Activated CD4-positive, alpha-beta T cell treated with anti-CD3 and anti-CD28 coated beads for 36 hours (primary cell): ENCODE results near the gene ATG2B. TPM values are rescaled to one million over a fixed set of nuclear protein-coding genes. Genes with fewer than 3 reads are reported as not detected.
"Not testable (repeated sequence)": the region's sequence is repeated elsewhere in the genome, so short reads cannot be mapped to it uniquely, and the experiment has no call there.

ENCODE experiments used
- ATAC-seq: fragments of 200-7000 bp; cut with Tn5 transposase; one replicate; pipeline ENCODE4 v1.10.0; 2021; ENCODE audit warnings: mild to moderate bottlenecking, moderate library complexity
- CTCF ChIA-PET: fragments of 350-600 bp; sonication (Branson Sonifier 250); formaldehyde crosslinking; loops from one replicate; lab custom pipeline; 2021; ENCODE audit warnings: antibody characterized with exemption; lab: Charles Lee
- POLR2A ChIA-PET: fragments of 350-600 bp; sonication (Branson Sonifier 250); formaldehyde crosslinking; loops from one replicate; lab custom pipeline; 2021; ENCODE audit warnings: antibody characterized with exemption, inconsistent platforms; lab: Charles Lee
- DNase-seq: peaks from one replicate; pipeline ENCODE4 v3.0.0-alpha.2; 2020
- H3K27ac Mint-ChIP-seq: one replicate; pipeline ENCODE4 v1.8.0; 2021; ENCODE audit warnings: mixed read lengths
- H3K27me3 Mint-ChIP-seq: one replicate; pipeline ENCODE4 v1.8.0; 2021; ENCODE audit warnings: mixed read lengths
- H3K36me3 Mint-ChIP-seq: one replicate; pipeline ENCODE4 v1.8.0; 2021; ENCODE audit warnings: low read depth, mixed read lengths
- H3K4me1 Mint-ChIP-seq: one replicate; pipeline ENCODE4 v1.8.0; 2021; ENCODE audit warnings: mixed read lengths
- H3K4me3 Mint-ChIP-seq: one replicate; pipeline ENCODE4 v1.8.0; 2021; ENCODE audit warnings: mild to moderate bottlenecking, moderate library complexity, mixed read lengths
- H3K9me3 Mint-ChIP-seq: one replicate; pipeline ENCODE4 v1.8.0; 2021; ENCODE audit warnings: low read depth, mixed read lengths
- intact Hi-C, 2 experiments: fragments of 100-400 bp; cut with DNase I in 1 of 2; cut with micrococcal nuclease in 1 of 2; formaldehyde crosslinking; loops; one replicate each; pipeline versions ENCODE4 v1.14.2 to v1.15.1; 2022 to 2024; cut with DNase I, micrococcal nuclease
- total RNA-seq, 2 experiments: library from RNA; stranded (reverse); gene quantifications; one replicate each; pipeline ENCODE4 v1.2.3, GENCODE V29; 2021

ATG2B gene
- total RNA-seq, 2 experiments from 2014 or later, result 13.5 to 17.6 TPM

- ChIA-PET POLR2A (no interaction called here), CTCF (interaction anchor here (0.7 kb wide), 1 partner anchor 110 kb away, joined by 3 read pairs; no protein-coding TSS in a partner anchor)
- Mint-ChIP-seq H3K9me3 (no peaks in the 10 kb centered on the region), H3K4me3 (no peak overlapping the region), H3K4me1 (no peaks in the 10 kb centered on the region), H3K36me3 (no peaks in the 10 kb centered on the region), H3K27me3 (peaks cover 6% of the 10 kb centered on the region), H3K27ac (no peak overlapping the region)
- intact Hi-C loops, result no loop called here
- no peak for DNase-seq
- ATAC-seq, result no peak
Observed at GRCh38 chr14:96249029-96249428, 114.1 kb downstream of the ATG2B start.

DNA sequence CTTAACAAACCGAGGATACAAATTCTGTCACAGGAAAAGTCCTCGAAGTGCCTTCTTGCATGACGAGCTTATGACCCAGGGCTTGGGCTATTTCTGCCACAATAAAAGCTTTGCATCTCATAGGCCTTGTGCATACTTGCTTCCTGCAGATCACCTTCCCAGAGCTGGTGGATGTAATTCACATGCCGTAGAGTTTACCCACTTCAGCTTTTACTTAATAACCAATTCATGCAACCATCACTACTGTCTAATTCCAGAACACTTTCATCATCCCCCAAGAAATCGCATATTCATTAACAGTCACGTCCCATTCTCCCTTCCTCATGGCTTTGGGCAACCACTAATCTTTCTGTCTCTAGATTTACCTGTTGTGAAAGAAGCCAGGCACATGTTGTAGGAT lies 116.1 kb downstream of the ATG2B start:
- Mint-ChIP-seq H3K4me1 (no peaks in the 10 kb centered on the region), H3K27ac (no peak overlapping the region), H3K27me3 (peaks cover 3% of the 10 kb centered on the region), H3K4me3 (no peak overlapping the region), H3K9me3 (no peaks in the 10 kb centered on the region), H3K36me3 (no peaks in the 10 kb centered on the region)
- POLR2A ChIA-PET, result interaction anchor here (0.7 kb wide), 1 partner anchor 30 kb away, joined by 3 read pairs; no protein-coding TSS in a partner anchor
- CTCF ChIA-PET, result no interaction called here
- no peak for ATAC-seq
- DNase-seq, result no peak
- intact Hi-C loops, result no loop called here

DNA sequence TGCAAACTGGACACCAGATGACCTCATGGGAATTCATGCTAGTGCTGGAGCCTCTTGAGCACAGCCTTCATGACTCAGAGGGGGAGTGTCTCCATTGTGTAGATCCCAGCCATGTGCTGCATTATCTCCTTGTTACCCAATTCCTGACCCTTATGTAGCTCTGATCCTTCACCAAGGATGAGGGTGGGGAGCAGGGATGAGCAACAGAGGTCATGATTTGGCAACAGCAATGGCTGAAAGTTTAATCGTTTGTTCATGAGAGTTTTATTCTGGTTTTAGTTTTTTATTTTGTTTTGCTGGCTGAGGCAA lies 116.6 kb downstream of the ATG2B start:
- no peak overlapping the region for H3K4me3 Mint-ChIP-seq
- no peaks in the 10 kb centered on the region for H3K9me3 Mint-ChIP-seq
- H3K4me1 Mint-ChIP-seq, result no peaks in the 10 kb centered on the region
- H3K36me3 Mint-ChIP-seq, result no peaks in the 10 kb centered on the region
- POLR2A ChIA-PET, result no interaction called here
- peaks cover 3% of the 10 kb centered on the region for H3K27me3 Mint-ChIP-seq
- ATAC-seq, result no peak
- no peak overlapping the region for H3K27ac Mint-ChIP-seq
- intact Hi-C loops, result no loop called here
- no peak for DNase-seq
- CTCF ChIA-PET, result interaction anchor here (0.7 kb wide), 2 partner anchors 328 to 821 kb away, joined by 3 to 4 read pairs; no protein-coding TSS in a partner anchor

- Mint-ChIP-seq H3K9me3 (no peaks in the 10 kb centered on the region), H3K27ac (no peak overlapping the region), H3K36me3 (no peaks in the 10 kb centered on the region), H3K4me1 (no peaks in the 10 kb centered on the region), H3K4me3 (no peak overlapping the region), H3K27me3 (peaks cover 3% of the 10 kb centered on the region)
- POLR2A ChIA-PET, result no interaction called here
- no peak for ATAC-seq
- CTCF ChIA-PET, result interaction anchor here (0.5 to 0.9 kb wide), 4 partner anchors 15 to 820 kb away, joined by 3 to 4 read pairs (median 3); no protein-coding TSS in a partner anchor
- DNase-seq, result no peak
- intact Hi-C loops, result no loop called here
Observed at GRCh38 chr14:96245710-96246538, 117.2 kb downstream of the ATG2B start.

DNA sequence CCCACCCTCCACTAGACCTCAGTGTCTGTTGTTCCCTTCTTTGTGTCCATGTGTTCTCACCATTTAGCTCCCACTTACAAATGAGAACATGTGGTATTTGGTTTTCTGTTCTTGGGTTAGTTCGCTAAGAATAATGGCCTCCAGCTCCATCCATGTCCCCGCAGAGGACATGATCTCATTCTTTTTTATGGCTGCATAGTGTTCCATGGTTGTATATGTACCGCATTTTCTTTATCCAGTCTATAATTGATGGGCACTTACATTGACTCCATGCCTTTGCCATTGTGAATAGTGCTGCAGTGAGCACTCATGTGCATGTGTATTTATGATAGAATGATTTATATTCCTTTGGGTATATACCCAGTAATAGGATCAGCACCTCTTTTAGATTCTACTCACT lies 118.1 kb downstream of the ATG2B start:
- CTCF ChIA-PET, result interaction anchor here (0.9 kb wide), 1 partner anchor 146 kb away, joined by 3 read pairs; no protein-coding TSS in a partner anchor
- DNase-seq, H3K4me3 Mint-ChIP-seq, H3K4me1 Mint-ChIP-seq, POLR2A ChIA-PET, ATAC-seq, intact Hi-C loops, H3K9me3 Mint-ChIP-seq, H3K27ac Mint-ChIP-seq, H3K36me3 Mint-ChIP-seq, H3K27me3 Mint-ChIP-seq: not testable (repeated sequence)

DNA sequence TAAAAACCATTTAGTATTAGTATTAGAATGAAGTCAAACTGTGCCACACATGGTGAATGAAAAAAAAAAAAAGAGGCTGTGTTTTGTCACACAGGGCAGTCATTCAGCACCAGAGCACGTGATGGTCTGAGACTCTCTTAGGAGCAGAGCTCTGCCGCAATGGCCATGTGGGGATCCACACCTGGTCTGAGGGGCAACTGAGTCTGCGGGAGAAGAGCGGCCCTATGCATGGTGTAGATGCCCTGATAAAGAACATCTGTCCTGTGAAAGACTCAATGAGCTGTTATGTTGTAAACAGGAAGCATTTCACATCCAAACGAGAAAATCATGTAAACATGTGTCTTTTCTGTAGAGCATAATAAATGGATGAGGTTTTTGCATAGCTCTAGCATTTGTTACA lies 119.4 kb downstream of the ATG2B start:
- H3K4me3 Mint-ChIP-seq, result no peak overlapping the region
- POLR2A ChIA-PET, result interaction anchor here (0.6 kb wide), 1 partner anchor 16 kb away, joined by 3 read pairs; no protein-coding TSS in a partner anchor
- no peaks in the 10 kb centered on the region for H3K4me1 Mint-ChIP-seq
- CTCF ChIA-PET, result interaction anchor here (0.7 to 2.1 kb wide), 2 partner anchors 12 to 143 kb away, joined by 4 to 8 read pairs; partner anchors contain the start of gene BDKRB1
- intact Hi-C loops, result no loop called here
- DNase-seq (no peak), ATAC-seq (no peak)
- H3K36me3 Mint-ChIP-seq, result no peaks in the 10 kb centered on the region
- no peak overlapping the region for H3K27ac Mint-ChIP-seq
- no peaks in the 10 kb centered on the region for H3K9me3 Mint-ChIP-seq
- H3K27me3 Mint-ChIP-seq, result peaks cover 3% of the 10 kb centered on the region

- CTCF ChIA-PET, result interaction anchor here (2.1 kb wide), 1 partner anchor 141 kb away, joined by 8 read pairs; no protein-coding TSS in a partner anchor
- ATAC-seq, result no peak
- no peaks in the 10 kb centered on the region for H3K4me1 Mint-ChIP-seq
Observed at GRCh38 chr14:96242126-96242525, 121.0 kb downstream of the ATG2B start.

DNA sequence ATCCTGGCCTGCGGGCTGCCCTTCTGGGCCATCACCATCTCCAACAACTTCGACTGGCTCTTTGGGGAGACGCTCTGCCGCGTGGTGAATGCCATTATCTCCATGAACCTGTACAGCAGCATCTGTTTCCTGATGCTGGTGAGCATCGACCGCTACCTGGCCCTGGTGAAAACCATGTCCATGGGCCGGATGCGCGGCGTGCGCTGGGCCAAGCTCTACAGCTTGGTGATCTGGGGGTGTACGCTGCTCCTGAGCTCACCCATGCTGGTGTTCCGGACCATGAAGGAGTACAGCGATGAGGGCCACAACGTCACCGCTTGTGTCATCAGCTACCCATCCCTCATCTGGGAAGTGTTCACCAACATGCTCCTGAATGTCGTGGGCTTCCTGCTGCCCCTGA lies 122.5 kb downstream of the ATG2B start:
- Mint-ChIP-seq H3K9me3 (no peaks in the 10 kb centered on the region), H3K27me3 (peaks cover 3% of the 10 kb centered on the region), H3K4me1 (no peaks in the 10 kb centered on the region), H3K36me3 (no peaks in the 10 kb centered on the region), H3K4me3 (no peak overlapping the region), H3K27ac (no peak overlapping the region)
- intact Hi-C loops, result no loop called here
- CTCF ChIA-PET, result no interaction called here
- POLR2A ChIA-PET, result no interaction called here
- ATAC-seq, result no peak
- no peak for DNase-seq

More at GRCh38 chr14:96242126-96242525, 121.0 kb downstream of the ATG2B start:
- POLR2A ChIA-PET, result no interaction called here
- Mint-ChIP-seq H3K36me3 (no peaks in the 10 kb centered on the region), H3K27ac (no peak overlapping the region), H3K27me3 (peaks cover 3% of the 10 kb centered on the region), H3K4me3 (no peak overlapping the region), H3K9me3 (no peaks in the 10 kb centered on the region)
- DNase-seq, result no peak
- intact Hi-C loops, result no loop called here

GRCh38 chr14:96239711-96240141 lies 123.4 kb downstream of the ATG2B start:
- Mint-ChIP-seq H3K36me3 (no peaks in the 10 kb centered on the region), H3K9me3 (no peaks in the 10 kb centered on the region), H3K4me1 (no peaks in the 10 kb centered on the region), H3K27ac (no peak overlapping the region), H3K27me3 (peaks cover 3% of the 10 kb centered on the region), H3K4me3 (no peak overlapping the region)
- ChIA-PET POLR2A (no interaction called here), CTCF (no interaction called here)
- intact Hi-C loops, result no loop called here
- ATAC-seq, result no peak
- DNase-seq, result no peak

DNA sequence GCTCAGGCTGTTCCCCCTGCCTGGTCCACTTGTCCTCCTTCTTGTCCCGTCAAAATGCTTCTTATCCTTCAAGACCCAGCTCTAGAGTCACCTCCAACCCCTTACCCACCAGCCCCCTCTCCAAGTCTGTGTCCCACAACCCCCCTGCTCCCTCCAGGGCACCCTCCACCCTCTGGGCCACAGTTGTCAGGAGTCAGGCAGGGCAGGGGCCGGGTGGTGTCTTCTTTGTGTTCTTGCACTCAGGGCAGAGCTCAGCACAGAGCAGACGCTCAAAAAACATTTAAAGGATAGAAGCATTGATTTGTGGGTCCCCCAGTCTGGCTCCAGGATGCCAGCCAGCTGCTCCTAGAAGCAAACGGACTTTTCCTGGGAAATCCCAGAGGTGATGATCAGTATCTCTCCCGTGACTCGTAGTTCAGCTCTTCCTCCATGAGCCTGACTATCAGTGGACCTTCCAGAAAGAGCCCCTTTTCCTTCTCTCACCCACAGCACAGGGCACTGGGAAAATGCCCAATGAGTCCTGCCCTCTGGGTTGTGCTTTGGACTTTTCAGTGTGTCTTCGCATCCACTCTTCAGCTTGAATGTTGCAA lies 124.4 kb downstream of the ATG2B start:
- Mint-ChIP-seq H3K27me3 (peaks cover 3% of the 10 kb centered on the region), H3K27ac (no peak overlapping the region)
- CTCF ChIA-PET, result no interaction called here

GRCh38 chr14:96237641-96238040 lies 125.5 kb downstream of the ATG2B start:
- ATAC-seq (no peak), DNase-seq (no peak)
- peaks cover 3% of the 10 kb centered on the region for H3K27me3 Mint-ChIP-seq
- intact Hi-C loops, result no loop called here
- H3K27ac Mint-ChIP-seq, result no peak overlapping the region
- no peak overlapping the region for H3K4me3 Mint-ChIP-seq
- no peaks in the 10 kb centered on the region for H3K9me3 Mint-ChIP-seq
- ChIA-PET CTCF (no interaction called here), POLR2A (no interaction called here)
- H3K4me1 Mint-ChIP-seq, result no peaks in the 10 kb centered on the region
- H3K36me3 Mint-ChIP-seq, result no peaks in the 10 kb centered on the region

More for the DNA sequence above, 124.4 kb downstream of the ATG2B start:
- H3K4me1 Mint-ChIP-seq, result no peaks in the 10 kb centered on the region
- no peak for DNase-seq
- no peak for ATAC-seq
- H3K4me3 Mint-ChIP-seq, result no peak overlapping the region
- POLR2A ChIA-PET, result no interaction called here
- intact Hi-C loops, result no loop called here
- no peaks in the 10 kb centered on the region for H3K9me3 Mint-ChIP-seq
- no peaks in the 10 kb centered on the region for H3K36me3 Mint-ChIP-seq

GRCh38 chr14:96235426-96235825 lies 127.7 kb downstream of the ATG2B start:
- CTCF ChIA-PET, result no interaction called here
- H3K9me3 Mint-ChIP-seq, result no peaks in the 10 kb centered on the region
- no peak for ATAC-seq
- POLR2A ChIA-PET, result no interaction called here
- H3K27ac Mint-ChIP-seq, result no peak overlapping the region
- H3K27me3 Mint-ChIP-seq, result no peaks in the 10 kb centered on the region
- no peak for DNase-seq
- H3K4me3 Mint-ChIP-seq, result no peak overlapping the region
- H3K36me3 Mint-ChIP-seq, result no peaks in the 10 kb centered on the region
- no peaks in the 10 kb centered on the region for H3K4me1 Mint-ChIP-seq
- intact Hi-C loops, result no loop called here
